Nephron progenitor cell (in vitro differentiated cells): Measurements from ENCODE around the gene RSPH1.

Experiments used
- DNase-seq: peaks from one replicate; pipeline ENCODE4 v3.0.0; 2021
- H3K27ac Mint-ChIP-seq: 2 replicates; pipeline ENCODE4 v1.8.0; 2021; ENCODE audit warnings: mild to moderate bottlenecking, moderate library complexity, mixed read lengths
- H3K27me3 Mint-ChIP-seq: 2 replicates; pipeline ENCODE4 v1.8.0; 2021; ENCODE audit warnings: mild to moderate bottlenecking, low read depth, mixed read lengths; ENCODE audit not compliant: poor library complexity
- H3K36me3 Mint-ChIP-seq: 2 replicates; pipeline ENCODE4 v1.8.0; 2021; ENCODE audit warnings: low read depth, mixed read lengths
- H3K4me1 Mint-ChIP-seq: 2 replicates; pipeline ENCODE4 v1.8.0; 2021; ENCODE audit warnings: mixed read lengths
- H3K4me3 Mint-ChIP-seq: 2 replicates; pipeline ENCODE4 v1.8.0; 2021; ENCODE audit warnings: mild to moderate bottlenecking, moderate library complexity, mixed read lengths
- H3K9me3 Mint-ChIP-seq: 2 replicates; pipeline ENCODE4 v1.8.0; 2021; ENCODE audit warnings: mild to moderate bottlenecking, moderate library complexity, mixed read lengths
- TF ChIP-seq, protein P1 (sequence below): fragments of 200-600 bp; sonication (generic); IDR thresholded peaks from 2 replicates; pipeline ENCODE4 v1.5.0; 2021; ENCODE audit warnings: antibody characterized with exemption

RSPH1 gene

DNA sequence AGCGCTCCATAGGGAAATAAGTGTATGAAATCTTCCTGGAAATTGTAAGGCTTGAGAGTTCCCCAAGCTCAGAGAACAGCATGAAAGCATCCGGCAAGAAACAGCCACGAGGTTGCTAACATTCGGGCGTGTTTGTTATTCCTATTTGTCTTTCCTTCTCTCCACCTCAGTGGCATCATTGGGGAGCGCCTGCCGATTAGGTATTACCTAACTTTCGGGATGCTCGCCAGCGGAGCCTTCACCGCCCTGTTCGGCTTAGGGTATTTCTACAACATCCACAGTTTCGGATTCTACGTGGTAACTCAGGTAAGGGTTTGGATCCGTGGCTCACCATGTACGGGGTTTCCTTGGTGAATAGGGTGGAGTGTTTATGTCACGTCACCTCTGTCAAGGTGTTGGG lies 43.3 kb upstream of the RSPH1 start:
- TF ChIP-seq, protein P1, sequence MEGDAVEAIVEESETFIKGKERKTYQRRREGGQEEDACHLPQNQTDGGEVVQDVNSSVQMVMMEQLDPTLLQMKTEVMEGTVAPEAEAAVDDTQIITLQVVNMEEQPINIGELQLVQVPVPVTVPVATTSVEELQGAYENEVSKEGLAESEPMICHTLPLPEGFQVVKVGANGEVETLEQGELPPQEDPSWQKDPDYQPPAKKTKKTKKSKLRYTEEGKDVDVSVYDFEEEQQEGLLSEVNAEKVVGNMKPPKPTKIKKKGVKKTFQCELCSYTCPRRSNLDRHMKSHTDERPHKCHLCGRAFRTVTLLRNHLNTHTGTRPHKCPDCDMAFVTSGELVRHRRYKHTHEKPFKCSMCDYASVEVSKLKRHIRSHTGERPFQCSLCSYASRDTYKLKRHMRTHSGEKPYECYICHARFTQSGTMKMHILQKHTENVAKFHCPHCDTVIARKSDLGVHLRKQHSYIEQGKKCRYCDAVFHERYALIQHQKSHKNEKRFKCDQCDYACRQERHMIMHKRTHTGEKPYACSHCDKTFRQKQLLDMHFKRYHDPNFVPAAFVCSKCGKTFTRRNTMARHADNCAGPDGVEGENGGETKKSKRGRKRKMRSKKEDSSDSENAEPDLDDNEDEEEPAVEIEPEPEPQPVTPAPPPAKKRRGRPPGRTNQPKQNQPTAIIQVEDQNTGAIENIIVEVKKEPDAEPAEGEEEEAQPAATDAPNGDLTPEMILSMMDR: no peak
- Mint-ChIP-seq H3K4me1 (peaks cover 39% of the 10 kb centered on the region), H3K9me3 (no peaks in the 10 kb centered on the region), H3K27ac (peak overlapping the region; percentile 51), H3K36me3 (no peaks in the 10 kb centered on the region), H3K27me3 (peaks cover 3% of the 10 kb centered on the region), H3K4me3 (no peak overlapping the region)
- no peak for DNase-seq

DNA sequence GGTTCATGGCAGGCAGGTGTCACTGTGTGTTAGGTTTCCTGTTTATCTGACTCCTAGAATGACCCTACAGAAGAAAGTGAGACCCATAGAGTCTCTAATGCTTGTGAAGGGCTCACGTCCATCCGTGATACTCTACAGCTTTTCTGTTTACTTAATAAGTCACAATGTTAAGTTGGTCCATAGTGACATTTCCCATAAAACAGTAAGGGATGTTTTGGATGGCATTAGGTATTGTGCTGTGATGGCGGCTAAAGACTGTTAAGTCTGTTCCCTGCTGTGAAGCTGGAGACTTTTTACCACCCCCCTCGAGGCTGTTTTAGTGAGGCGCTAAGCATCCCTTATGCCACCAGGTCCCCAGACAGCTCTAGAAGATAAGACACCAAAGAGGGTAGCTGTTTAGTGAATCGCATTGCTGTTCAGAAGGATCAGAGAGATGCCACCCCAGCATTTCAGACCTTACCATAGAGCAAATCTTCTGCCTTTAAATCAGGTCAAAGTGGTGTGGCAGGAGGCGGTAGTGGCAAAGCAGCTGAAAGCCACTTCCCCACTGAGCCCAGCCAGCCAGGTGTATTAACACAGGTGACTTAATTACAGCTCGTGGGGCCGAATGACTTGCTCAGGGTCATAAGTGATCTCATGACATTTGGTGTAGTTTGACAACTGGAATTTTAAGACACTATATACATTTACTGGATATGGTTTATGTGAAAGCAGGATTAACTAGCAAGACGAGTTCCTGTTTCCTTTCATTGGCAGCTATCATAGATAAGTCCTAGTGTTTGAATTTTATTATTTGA lies 42.7 kb upstream of the RSPH1 start:
- H3K36me3 Mint-ChIP-seq: no peaks in the 10 kb centered on the region
- no peak overlapping the region for H3K4me3 Mint-ChIP-seq
- TF ChIP-seq, protein P1: no peak
- peaks cover 43% of the 10 kb centered on the region for H3K4me1 Mint-ChIP-seq
- DNase-seq: no peak
- no peak overlapping the region for H3K27ac Mint-ChIP-seq
- peaks cover 3% of the 10 kb centered on the region for H3K27me3 Mint-ChIP-seq
- H3K9me3 Mint-ChIP-seq: no peaks in the 10 kb centered on the region

DNA sequence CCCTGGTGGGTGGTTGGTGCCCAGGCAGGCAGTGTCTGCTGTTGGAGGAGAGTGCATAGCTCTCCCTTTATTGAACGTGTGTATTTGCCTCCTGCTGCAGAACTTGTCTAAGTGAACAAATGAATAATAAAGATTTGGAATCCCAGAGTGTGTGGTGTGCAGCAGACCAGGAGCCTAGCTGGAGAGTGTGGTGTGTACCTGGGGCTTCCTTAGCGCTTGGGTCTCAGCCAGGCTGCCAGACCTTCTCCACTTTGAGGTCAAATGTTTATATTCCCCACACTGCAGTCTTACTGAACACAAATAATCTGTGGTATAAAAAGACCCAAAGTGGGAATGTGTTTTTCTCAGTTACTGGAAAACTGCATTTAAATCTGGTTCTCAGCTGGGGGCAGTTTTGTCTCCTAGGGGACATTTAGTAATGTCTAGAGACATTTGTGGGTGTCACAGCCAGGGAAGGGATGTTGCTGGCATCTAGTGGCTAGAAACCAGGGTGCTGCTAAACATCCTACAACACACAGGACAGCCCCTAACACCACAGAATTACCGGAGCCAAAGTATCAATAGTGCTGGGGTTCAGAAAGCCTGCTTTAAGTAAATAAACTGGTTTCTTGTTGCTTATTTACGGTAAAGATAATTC lies 41.2 kb upstream of the RSPH1 start:
- Mint-ChIP-seq H3K36me3 (no peaks in the 10 kb centered on the region), H3K4me3 (no peak overlapping the region), H3K9me3 (no peaks in the 10 kb centered on the region), H3K27ac (no peak overlapping the region), H3K4me1 (peaks cover 42% of the 10 kb centered on the region), H3K27me3 (peaks cover 3% of the 10 kb centered on the region)
- TF ChIP-seq, protein P1: peak; percentile 13
- no peak for DNase-seq

DNA sequence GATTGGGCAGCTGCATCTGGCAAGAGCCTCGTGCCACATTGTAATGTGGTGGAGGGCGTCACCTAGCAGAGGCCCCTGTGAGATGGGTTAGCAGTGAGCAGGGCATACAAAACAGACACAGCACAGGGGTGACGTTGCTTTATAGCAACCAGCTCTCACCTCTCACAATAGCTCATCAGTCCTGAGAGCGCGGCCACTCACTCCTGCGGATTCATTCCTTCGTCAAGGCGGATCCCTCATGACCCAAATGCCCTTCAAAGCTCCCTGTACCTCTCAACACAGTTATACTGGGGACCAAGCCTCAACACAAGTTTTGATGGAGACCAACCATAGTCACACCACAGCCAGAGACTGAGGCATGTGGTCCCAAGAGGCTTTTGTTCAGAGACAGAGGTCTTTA lies 40.6 kb upstream of the RSPH1 start:
- no peak for DNase-seq
- Mint-ChIP-seq H3K9me3 (no peaks in the 10 kb centered on the region), H3K36me3 (no peaks in the 10 kb centered on the region), H3K4me3 (no peak overlapping the region), H3K4me1 (peaks cover 47% of the 10 kb centered on the region), H3K27me3 (peaks cover 3% of the 10 kb centered on the region), H3K27ac (no peak overlapping the region)
- TF ChIP-seq, protein P1: no peak

DNA sequence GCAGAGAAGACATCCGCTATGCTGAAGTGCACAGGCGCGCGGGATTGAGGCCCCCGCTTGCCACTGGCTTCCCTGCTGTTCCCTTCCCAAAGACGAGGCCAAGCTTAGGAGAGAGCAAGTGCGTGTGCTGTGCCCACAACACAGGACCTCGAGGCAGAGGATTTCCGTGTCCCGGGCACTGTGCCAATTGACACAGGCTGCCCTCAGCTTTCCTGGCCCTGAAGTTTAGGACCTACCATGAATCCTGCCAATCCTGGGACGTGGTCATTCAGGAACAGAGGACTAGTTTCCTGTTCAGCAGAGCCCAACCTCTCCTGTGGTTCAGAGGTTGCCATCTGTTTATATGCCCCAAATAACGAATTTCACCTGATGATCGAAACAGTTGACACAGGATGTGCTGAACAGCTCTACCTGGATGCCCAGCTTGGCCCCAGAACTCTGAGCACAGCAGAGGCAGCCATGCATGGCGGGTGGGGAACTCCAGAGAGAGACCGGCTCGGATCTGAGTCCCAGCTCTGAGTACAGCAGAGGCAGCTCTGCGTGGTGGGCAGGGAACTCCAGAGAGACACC lies 39.7 kb upstream of the RSPH1 start:
- TF ChIP-seq, protein P1: no peak
- no peak for DNase-seq
- Mint-ChIP-seq H3K9me3 (no peaks in the 10 kb centered on the region), H3K4me3 (no peak overlapping the region), H3K36me3 (no peaks in the 10 kb centered on the region), H3K27me3 (peaks cover 3% of the 10 kb centered on the region), H3K4me1 (peaks cover 55% of the 10 kb centered on the region), H3K27ac (no peak overlapping the region)
